IPS DF 4.7 (cell line): ENCODE measurements around the gene TRIM4.
"Not testable (repeated sequence)": the region's sequence is repeated elsewhere in the genome, so short reads cannot be mapped to it uniquely, and the experiment has no call there.

Experiments used
- DNase-seq: peaks from one replicate; pipeline ENCODE4 v3.0.0-alpha.2; 2013; ENCODE audit warnings: low spot score; ENCODE audit errors: extremely low read depth

Gene TRIM4

DNA sequence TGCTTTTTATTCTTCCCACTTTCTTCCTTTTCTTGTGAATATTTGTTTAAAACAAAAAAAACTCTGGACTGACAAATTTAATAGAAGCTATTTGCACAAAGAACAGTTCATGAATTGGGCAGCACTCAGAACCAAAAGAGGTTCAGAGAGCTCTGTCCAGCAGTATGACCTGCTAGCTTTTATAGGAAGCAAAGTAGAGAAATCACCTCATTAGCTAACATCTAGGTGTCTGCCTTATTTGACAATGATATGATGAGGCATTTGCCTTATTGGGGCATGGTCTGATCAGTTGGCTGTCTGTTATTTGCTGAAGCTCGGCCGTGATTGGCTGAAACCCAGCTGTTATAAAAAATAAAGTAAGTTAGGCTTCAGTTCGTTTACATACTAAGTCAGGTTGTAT is 819 bp upstream of the TRIM4 start:
- no peak for DNase-seq

DNA sequence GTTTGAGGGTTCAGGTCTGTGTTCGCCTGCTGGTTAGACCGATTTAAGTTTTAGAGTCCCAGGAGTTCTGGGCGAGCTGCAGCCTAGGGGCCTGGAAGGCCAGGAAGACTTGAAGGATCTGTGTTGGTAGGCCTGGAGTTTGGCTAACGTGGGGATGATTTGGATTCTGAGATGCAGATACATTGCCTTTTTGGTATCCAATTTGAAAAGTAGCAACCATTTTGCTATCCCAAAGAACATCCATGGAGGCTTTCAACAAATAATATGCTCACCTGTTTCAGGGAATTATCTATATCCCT is 433 bp upstream of the TRIM4 start:
- no peak for DNase-seq

DNA sequence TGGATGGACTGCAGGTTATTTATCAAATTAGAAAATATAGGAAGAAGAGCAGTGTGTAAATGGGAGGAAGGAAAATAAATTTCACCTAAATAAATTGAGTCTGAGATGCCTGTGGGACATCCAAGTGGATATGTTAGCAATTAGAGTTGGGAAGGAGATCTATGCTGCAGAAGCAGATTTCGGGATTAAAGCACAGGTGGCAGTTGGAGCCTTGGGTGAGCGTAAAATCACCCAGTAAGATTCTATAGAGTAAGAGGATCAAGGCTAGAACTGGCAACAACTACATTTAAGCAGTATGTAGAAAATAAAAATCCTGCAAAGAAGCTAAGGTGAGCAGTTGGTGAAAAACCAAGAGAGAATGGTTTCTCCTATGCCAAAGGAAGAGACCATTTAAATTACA is 8.4 kb downstream of the TRIM4 start:
- no peak for DNase-seq

- DNase-seq, result no peak
Measured at GRCh38 chr7:99901581-99901980, 17.7 kb downstream of the TRIM4 start.

GRCh38 chr7:99899830-99900519 is 19.4 kb downstream of the TRIM4 start:
- no peak for DNase-seq

DNA sequence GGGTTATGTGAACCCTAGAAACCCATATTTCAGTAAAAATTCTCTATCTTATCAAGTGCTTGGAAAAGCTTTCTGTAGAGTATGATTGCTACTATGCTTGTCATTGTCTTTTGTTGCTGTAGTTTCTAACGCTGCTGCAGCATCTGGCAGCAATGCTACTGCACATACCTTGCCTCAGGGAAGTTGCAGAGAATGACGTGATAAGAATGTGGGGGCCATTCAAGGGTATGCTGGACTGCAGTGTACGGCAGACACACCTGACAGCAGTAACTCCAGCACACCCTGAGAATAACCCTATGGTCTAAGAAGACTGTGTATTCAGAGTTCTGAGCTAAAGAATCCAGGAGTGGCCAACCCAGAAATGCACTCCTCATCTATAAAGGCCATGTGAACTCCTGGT is 20.5 kb downstream of the TRIM4 start:
- no peak for DNase-seq

GRCh38 chr7:99898023-99898357 is 21.3 kb downstream of the TRIM4 start:
- DNase-seq, result no peak

- no peak for DNase-seq
Measured at GRCh38 chr7:99897322-99898022, 21.9 kb downstream of the TRIM4 start.

DNA sequence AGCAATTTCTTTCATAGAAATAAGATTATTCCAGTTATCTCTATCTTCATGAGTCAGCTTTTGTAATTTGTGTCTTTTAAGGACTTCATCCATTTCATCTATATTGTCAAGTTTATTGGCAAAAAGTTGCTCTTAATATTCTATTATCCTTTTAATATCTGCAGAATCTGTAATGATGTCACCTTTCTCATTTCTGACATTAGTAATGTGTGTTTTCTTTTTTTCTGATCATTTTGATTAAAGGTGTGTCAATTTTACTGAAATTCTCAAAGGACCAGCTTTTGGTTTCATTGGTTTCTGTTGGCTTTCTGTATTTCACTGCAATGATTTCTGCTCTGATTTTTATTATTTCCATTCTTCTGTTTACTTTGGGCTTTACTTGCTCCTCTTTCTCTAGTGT is 24.6 kb downstream of the TRIM4 start:
- DNase-seq, result no peak

DNA sequence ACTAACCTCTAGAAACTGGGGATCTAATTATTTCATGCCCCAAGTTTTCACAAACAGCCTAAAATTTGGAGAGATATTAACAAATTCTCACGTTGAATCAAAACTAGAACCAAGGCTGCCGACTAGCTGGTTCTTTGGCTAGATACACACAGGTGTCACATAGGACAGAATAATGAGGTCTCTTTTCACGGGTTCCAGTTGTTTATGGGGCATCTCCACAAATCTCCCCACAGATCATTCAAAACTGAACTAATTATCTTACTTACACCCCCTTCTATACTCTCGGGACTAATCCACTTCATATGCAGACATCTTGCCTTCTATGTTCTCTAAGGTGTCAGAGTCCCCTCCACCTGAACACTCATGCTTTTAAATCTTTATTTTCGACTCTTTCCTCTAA is 26.1 kb downstream of the TRIM4 start:
- DNase-seq, result no peak

- DNase-seq, result not testable (repeated sequence)
Measured at GRCh38 chr7:99890348-99890747, 29.0 kb downstream of the TRIM4 start.

- not testable (repeated sequence) for DNase-seq
Measured at GRCh38 chr7:99888366-99888765, 31.0 kb downstream of the TRIM4 start.

DNA sequence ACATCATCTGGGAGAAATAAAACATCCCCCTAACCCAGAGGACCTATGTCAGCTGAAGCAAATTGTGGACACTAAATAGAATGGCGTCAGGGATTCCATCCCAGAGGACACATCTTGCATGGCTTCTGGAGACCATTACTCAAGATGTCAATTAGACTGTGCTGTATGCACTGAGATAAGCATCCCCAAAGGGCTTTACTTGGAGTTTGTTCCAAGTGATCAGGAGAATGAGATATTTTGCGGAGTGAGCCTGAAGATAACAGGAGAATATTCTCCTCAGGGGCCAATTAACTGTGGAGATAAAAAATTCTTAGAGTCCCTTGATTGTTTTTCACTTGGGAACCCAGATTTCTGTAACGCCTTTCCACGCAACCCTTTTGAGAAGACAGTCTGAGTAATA is 38.0 kb downstream of the TRIM4 start:
- no peak for DNase-seq

DNA sequence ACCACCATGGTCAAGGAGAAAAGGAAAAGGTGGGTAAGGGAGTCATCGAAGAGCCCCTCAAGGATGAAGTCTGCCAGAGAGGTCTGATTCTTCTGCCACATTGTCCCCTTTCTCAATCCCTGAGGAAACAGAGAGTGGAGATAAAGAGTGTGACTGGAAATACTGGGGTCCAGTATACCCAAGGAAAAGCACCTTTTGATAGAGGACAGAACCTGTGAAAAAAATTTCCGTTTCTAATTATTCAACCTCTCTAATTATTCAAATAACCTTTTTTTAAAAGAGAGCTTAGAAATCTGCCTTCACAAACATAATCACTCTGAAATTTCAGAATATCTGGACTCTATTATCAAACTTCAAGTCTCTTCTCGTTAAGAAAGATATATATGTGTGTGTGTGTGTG is 42.4 kb downstream of the TRIM4 start, which contains the start of gene OR2AE1:
Gene OR2AE1 (minus strand): TSS at position 101 of the 400 bp plus-strand sequence. CDS start 0 bp downstream, at position 101.
- no peak for DNase-seq

- no peak for DNase-seq
Measured at GRCh38 chr7:99876491-99876890, 42.8 kb downstream of the TRIM4 start.

DNA sequence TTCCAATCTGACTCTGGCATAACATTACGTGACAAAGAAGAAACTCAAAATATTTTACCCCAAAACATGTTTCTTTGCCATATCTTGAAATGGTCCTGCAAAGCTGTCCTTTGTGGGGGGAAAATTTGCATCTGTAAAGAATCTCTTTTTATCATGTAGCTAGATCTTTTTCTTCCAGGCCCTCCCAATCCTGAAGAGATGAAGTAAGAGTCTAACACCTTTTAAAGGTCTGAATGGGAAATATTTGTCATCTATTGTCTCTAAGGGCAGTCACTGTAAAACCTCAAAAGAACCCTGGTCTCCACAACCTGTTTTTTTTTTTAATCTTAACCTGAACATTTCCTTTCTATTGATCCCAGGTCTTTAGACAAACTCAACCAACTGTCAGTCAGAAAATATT is 51.1 kb downstream of the TRIM4 start:
- DNase-seq, result no peak

- not testable (repeated sequence) for DNase-seq
Measured at GRCh38 chr7:99867477-99867876, 51.9 kb downstream of the TRIM4 start.

- no peak for DNase-seq
Measured at GRCh38 chr7:99863847-99864440, 55.4 kb downstream of the TRIM4 start.

- DNase-seq, result no peak
Measured at GRCh38 chr7:99860281-99861127, 58.8 kb downstream of the TRIM4 start.

DNA sequence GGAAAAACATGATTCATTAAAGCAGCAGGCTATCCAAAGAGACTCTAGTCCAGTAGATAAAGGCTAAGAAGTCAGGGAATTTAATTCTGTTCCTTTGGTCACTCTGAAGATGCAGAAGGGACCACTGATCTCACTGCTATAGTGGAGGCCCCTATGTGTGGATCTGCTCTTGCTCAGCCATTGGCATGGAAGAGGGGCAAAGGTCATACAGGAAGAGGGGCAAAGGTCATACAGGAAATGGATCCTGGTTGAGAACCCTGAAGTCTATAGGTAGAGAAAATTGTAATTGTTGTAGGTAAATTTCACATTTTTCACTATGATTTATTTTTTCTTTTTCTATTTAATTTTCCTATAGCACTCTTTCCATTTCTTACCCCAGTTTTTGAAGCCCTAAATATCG is 64.1 kb downstream of the TRIM4 start:
- no peak for DNase-seq

GRCh38 chr7:99848420-99849216 is 70.7 kb downstream of the TRIM4 start:
- DNase-seq, result no peak
